HG02623 (cell line): ENCODE results near the gene C19orf25.

Source experiments
- ATAC-seq: cut with Tn5 transposase; IDR thresholded peaks from one replicate; pipeline ENCODE4 v1.9.1; 2021; ENCODE audit warnings: moderate library complexity; ENCODE audit not compliant: unreplicated experiment

C19orf25 gene

DNA sequence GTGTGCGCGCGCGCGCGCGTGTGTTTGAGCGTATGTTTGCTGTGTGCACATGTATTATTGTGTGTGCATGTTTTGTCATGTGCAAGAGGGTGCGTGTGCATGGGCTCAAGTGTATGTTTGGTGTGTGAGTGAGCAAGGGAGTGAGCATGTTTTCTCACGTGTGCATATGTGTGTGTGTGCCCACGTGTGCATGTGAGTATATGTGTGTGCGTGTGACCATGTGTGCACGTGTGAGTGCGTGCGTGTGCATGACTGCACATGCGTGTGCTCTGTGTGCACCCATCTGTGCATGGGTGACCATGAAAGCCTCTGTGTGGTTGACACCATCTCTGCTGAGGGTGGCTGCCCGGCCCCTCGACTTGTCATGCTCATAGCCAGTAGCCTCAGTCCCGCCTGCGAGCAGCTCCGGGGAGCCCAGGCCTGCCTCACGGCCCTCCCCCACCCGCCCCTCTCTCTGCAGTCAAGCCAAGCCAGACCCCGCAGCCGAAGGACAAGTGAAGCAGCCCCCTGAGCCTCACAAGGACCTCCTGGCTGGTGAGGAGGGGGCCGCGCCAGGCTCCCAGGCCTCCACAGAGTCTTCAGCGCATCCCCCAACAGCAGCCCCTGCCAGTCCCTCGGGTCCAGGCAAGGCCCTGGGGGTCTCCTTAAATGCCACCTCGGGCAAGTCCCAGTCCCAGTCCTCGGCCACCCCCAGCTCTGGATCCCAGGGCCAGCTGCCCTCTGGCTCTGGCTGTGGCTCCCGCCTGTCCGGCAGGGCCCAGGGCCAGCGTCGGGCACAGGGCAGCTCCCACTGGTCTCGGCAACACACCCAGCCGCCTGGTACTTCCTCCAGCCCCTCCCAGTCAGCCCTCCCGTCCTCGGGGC is 17.9 kb upstream of the C19orf25 start:
- ATAC-seq = no peak

DNA sequence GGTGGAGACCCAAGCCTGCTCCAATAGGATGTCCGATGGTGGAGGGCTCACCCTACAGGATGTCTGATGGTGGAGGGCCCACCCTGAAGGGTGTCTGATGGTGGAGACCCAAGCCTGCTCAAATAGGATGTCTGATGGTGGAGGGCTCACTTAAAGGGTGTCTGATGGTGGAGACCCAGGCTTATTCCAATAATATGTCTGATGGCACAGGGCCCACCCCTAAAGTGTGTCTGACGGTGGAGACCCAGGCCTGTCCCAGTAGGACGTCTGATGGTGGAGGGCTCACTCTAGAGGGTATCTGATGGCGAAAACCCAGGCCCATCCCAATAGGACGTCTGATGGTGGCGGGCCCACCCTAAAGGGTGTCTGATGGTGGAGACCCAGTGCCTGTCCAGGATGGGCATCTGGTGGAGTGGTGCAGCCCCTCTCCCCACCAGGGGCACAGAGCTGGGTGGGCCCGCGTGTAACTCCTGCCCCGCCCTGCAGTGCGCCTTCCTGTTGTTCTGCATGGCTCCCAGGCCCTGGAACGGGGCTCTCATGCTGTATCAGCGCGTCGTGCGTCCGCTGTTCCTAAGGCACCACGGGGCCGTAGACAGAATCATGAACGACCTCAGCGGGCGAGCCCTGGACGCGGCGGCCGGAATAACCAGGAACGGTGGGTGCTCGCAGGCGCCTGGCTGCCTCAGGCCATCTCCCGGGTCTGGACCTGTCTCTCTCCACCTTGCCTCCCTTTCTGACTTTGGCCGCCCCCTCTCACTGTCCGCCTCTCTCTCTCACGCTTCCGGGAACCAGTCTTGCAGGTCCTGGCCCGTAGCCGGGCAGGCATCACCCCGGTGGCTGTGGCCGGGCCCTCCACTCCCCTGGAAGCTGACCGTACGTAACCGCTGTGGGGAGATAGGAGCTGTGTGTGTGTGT is 17.0 kb upstream of the C19orf25 start:
- ATAC-seq = no peak

DNA sequence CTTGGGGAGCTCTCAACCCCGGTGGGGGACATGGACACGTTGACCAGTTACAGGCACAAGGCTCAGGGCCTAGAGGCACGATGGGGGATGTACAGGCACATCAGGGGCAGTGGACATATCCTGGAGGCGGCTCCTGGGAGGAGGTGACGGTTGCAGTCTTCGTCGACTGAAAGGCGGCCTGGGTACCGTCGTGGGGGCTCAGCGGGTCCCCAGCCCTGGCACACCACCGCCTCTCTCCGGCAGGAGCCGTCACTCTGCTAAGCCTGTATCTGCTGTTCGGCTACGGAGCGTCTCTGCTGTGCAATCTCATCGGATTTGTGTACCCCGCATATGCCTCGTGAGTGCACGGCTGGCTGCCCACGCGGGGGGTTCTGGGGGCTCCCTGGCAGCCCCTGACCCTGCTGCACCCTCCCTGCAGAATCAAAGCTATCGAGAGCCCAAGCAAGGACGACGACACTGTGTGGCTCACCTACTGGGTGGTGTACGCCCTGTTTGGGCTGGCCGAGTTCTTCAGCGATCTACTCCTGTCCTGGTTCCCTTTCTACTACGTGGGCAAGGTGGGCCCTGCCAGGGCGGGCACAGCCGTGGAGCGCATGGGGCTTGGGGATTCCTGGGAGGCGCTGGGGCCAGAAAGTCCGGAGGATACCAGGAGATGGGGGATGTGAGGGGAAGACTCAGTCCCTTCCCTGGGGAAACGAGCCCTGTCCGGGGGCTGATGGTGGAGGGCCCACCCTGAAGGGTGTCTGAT is 16.2 kb upstream of the C19orf25 start:
- ATAC-seq = no peak

DNA sequence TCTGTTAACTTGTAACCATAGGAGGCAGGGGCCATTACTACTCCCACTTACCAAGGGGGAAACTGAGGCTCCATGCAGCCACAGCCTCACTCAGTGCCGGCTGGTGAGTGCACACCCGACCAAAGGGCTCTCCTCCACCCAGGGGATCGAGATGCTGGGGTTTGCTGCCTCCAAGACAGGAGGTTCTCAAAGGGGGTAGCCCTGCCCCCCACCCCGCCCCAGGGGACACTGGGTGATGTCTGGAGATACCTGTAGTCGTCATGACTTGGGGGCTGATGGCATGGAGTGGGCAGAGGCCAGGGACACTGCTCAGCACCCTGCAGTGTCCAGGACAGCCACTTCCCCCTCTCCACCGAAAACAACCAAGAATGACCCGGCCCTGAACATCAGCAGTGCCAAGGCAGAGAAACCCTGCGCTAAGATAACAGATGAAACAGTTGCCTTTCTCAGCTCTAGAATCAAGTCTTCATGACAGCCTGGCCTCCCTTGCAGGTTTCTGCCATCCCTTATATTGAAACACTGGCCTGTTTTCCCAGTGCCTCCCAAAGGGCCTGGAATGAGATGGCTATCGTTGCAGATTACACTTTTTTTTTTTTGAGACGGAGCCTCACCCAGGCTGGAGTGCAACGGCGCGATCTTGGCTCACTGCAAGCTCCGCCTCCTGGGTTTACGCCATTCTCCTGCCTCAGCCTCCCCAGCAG is 15.2 kb upstream of the C19orf25 start:
- ATAC-seq = no peak

DNA sequence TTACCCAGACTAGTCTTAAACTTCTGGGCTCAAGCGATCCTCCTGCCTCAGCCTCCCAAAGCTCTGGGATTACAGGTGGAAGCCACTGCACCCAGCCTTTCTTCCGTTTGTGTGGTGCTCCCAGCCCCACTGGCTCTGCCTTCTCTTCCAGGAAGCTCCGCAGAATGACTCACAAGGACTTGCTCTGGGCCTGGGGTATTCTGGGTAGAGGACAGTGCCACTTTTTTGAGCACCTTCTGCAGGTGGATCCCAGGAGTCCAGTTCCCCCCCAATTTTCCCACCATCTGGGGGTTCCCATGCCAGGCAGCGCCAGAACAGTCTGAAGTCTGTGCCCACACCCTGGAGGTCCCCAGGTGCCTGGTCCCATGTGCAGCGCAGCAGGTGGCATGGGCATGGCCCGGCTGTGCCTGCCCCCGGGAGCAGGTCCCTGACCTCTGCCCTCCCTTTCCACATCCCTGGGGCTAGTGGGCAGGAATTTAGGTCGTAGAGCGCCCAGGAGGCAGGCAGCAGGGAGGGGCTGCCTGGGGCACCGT is 13.5 kb upstream of the C19orf25 start:
- no peak for ATAC-seq

DNA sequence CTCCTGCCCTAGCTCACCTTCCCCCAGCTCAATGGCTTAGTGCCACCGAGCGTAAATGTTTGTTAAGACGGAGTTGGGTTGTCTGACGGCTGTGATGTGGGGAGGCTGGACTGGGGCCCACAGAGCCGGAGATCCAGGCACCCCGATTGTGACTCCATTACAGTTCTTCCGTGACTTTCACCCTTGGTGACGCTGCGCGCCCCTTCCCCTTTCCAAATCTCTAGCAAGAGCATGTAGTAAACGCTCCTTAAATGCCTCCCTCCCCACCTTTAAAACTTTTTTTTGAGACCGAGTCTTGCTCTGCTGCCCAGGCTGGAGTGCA is 12.8 kb upstream of the C19orf25 start:
- no peak for ATAC-seq

DNA sequence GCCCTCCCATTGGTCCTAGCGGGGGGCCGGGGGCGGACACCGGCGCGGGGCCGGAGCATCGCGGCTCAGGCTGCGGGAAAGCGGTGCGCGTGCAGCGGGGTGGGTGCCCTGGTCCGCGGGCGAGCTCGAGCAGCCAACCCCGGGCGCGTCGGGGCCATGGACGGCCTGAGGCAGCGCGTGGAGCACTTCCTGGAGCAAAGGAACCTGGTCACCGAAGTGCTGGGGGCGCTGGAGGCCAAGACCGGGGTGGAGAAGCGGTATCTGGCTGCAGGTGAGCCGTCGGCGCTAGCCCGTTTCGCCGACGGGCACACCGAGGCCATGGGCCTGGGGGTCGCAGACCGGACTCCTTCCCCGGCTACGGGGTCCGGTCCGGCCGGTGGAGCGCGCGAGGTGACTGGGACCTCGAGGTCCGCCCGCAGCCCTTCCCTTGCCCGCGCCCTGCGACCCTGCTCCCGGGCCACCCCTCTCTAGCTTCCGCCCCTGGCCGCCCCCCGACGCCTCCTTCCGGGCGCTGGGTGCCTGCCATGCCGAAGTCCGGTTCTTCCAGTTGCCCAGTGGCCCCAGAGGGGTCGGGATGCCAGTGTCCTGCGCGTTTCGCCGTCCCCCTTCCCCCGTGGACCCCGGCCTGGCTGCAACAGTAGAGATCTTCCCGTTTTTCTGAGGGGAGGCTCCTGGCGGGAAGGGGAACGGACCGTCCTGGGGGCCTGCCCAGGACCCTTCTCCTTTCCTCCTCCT is 12.3 kb upstream of the C19orf25 start, which contains the start of gene REEP6:
TSS of gene REEP6 (plus strand) at position 68 of the 735 bp plus-strand sequence. CDS start at position 157, 89 bp downstream.
- ATAC-seq = no peak

DNA sequence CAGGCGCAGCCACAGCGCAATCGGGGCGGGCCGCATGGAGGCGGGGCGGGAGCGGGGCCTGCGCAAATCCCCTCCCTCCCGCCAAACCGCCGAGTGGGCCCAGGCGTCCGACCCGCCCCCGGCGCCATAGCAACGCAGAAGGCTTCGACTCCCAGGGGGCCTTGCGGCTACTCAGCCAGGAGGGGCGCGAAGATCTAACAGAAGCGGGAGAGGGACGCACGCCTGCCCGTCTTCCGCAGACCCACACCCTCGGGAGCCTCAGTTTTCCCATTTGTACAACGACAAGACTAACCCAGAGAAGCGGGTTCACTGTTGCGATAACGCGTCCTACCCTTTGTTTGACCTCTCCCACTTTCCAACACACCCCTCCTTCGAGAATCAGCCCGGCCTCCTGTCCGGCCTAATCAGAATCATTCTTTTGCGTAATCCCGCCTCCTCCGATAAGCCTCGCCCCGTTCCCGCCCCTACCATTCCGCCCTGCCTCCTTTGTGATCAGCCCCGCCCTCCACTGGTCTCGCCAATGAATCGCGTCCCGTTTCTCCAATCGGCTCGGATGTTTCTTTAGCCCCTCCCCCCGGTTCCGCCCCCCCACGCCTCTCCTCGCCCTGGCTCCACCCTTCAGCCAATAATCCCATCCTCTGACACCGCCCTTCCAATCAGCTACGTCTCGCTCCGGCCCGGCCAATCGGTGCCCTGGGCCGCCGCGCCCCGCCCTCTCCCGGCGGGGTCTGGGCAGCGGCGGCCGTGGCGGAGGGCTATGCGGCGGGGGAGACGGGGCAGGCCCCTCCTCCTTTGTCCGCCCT is 11.5 kb upstream of the C19orf25 start, which contains the start of gene PCSK4:
TSS of gene PCSK4 (minus strand) at position 40 of the 803 bp plus-strand sequence. CDS start at position 36, 4 bp downstream.
- ATAC-seq = peak; percentile 76

DNA sequence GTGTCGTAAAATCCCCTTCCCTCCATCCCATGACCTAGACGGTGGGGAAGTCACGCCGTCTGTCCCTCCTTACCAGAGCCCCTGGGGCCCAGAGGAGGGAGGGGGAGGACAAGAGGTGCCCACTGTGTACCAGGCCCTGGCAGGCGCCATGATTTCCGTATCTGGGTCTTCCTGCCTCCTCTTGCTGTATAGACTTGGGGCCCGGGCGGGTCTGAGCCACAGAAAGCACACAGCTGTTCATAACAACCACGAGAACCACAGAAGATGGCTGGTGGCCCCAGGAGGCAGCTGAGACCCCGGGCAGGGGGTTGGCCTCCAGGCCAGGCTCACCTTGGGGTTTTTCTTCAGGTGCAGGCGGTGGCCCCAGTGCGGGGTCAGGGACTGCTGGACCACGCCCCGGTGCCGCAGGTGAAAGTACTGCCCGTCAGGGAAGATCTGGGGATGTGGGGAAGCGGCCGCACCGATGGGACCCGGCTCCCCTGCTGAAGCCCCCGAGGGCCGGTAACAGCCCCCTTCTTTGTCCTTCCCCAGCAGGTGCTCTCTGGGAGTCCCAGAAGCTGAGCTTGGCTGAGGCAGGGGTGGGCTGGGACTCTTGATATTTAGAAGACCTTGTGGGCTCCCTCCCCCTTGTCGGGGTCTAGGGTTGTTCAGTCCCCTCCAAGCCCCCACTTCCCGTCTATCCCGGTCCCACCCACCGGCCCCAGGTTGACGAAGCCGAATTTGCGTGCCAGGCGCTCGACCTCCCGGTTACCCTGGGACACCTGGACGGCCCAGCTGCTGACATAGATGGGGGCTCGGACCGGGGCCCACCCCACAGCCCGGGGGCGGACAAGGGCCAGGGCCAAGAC is 10.7 kb upstream of the C19orf25 start:
- ATAC-seq = no peak

DNA sequence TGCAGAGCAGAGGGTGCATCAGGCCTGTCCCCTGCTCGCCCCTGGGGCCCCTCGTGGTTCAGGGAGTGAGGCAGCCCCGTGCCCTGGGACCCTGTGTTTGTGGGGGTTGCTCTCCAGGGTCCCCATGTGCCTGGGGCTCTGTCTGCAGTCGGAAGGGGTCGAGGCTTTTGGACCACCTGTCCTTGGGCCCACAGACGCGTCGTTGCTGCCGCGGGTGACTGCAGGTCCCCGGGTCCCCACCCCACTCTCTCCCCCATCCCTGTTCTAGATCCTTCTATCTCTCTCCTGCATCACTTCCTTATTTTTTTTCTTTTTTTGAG is 9.2 kb upstream of the C19orf25 start:
- no peak for ATAC-seq

DNA sequence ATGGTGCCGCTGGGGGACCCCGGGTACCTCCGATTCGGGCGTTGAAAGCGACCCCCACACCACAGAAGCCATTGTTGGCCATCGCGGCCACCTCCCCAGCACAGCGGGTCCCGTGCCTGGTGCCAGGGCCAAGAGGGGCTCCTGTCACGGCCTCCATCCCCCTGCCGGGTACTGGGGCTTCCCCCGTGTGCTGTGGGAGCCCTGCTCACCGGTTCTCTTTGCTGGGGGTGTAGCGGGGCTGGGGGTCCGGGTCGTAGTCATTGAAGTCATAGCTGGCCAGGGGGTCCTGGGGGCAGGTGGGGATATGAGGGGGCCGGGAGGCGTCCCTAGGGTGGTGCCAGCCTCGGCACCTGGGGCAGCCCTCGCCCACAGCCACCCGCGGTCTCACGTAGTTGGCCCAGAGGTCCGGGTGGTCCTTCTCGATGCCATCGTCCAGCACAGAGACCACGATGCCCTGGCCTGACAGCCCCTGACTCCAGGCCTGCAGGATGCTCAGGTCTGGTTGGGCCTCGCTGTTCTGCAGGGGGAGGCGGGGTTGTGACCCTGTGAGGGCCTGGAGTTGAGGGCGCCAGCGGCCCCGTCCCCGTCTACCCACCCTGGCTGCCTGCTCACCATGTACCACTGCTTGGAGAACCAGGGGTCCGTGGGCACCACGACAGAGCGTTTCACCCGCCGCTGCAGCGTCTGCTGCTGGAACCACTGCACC is 8.7 kb upstream of the C19orf25 start:
- no peak for ATAC-seq

DNA sequence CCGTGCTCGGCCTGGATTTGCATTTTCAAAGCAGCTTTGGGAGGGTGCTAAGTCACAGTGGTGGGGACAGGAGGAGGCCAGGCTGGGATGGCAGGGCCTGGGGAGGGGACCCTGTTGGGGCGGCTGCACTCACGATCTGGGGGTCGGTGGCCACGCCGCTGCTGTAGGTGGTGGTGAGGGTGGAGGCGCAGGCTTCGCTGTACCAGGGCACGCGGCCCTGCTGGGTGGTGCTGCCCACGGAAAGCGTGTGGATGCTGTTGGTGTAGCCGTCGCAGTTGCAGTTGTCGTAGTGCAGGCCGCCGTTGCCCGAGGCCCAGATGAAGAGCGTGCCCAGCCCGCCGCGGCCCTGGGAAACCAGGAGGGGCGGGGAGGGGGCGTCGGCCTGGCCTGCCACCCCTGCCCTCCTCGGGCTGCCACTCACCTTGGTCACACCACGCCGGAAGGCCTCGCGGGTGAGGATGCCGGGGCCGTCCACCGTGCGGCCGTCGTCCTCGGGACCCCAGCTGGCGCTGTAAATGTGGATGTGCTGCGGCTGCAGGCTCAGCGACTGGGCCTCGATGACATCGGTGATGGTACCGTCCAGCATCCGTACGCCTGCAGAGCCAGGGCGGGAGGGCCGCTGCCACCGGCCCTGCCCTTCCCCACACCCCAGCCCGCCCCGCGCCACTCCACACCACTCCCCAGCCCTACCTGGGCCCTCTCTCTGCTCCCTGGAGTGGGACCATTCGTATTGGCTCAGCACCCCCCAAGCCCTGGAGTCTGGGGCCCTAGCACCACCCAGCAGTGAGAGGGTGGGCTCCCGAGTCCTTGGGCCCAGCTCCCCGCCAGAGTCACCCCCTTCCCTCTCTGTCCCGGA is 7.9 kb upstream of the C19orf25 start:
- ATAC-seq = no peak

DNA sequence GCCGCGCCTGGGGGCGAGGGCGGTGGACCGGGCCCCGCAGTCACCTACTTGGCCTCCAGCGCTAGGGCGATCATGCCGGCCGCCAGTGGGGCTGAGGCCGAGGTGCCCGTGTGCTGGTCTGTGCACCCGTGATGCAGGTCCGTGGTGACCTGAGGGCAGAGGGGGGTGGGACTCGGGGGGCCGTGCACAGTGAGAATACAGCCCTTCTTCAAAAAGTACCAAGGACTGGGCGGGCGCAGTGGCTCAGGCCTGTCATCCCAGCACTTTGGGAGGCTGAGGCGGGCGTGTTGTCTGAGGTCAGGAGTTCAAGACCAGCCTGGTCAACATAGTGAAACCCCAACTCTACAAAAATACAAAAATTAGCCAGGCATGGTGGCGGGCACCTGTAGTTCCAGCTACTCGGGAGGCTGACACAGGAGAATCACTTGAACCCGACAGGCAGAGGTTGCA is 5.0 kb upstream of the C19orf25 start:
- no peak for ATAC-seq

DNA sequence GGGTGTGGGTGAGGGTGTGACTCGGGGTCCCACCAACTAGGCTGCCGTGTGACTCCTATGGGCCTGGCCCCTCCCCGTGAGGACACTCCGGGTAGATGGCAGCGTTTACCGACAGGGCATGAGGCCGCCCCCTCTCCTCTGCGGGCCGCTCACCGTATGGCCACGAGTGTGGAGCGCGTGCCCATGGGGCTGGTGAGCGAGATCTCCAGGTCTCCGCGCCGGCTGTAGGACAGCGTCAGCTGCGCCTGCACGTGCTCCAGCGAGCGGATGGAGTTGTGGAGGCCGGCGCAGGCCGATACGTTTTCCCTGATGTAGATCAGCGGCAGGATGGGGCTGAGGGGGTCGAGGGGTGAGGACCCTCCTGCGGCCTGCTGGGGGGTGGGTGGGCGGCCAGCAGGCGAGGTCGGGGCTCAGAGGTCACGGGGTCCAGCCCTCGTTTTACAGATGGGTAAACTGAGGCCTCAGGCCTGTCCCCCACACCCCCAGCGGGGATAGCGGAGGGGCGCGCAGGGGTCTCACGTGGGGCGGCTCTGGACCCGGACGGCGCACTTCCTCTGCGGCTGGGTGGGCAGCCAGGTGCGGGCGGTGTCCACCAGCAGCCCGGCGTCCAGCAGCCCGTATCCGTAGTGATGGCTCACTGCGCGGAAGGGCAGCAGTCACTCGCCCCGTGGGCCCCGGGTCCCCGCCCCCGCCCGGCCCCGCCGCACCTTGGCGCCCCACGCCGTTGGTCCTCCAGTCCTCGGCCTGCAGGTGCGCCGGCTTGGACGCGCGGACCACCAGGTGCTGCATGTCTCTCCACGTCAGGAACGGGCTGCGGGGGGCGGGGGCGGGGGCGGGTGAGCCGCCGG is 4.3 kb upstream of the C19orf25 start:
- no peak for ATAC-seq

DNA sequence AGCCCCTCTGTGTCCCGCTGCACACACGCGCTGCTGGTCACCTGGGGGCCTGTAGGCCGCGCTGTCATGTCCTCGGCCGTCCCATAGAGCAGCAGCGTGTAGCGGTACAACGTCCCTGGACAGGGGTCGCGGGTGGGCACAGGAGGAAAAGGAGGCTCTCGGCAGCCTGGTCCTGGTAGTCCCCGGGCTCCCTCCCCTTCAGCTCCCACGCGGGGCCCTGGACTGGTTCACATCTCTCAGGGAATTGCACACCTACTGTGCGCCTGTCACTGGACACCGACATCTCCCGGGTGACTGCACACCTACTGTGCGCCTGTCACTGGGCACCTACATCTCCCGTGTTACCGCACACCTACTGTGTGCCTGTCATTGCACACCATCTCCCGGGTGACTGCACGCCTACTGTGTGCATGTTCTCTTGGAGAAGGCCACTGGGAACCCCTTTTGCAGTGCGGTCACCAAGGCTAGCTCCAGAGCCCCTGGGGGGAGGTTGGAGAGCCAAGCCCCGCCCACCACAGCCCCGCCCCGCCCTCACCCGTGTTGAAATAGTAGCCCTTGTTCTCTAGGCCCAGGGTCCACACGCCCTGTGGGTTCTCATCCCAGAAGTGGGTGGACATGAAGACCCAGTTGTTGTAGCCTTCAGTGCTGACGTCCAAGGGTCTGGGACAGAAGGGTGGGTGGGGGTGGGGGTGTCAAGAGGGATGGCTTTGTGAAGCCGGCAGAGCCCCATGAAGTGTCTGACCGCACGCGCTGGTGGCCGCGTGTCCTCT is 3.5 kb upstream of the C19orf25 start:
- ATAC-seq = no peak
